Epithelial cell of esophagus (primary cell): Measurements from ENCODE around the gene SNX5.
A peak's percentile ranks its signal among the peaks of the same experiment; 100 is the strongest.

ENCODE experiments used
- DNase-seq: peaks from one replicate; pipeline ENCODE4 v3.0.0; 2010; ENCODE audit warnings: low read depth
- H3K4me3 ChIP-seq: 2 replicates; pipeline ENCODE4 v1.5.1; 2011; ENCODE audit warnings: mild to moderate bottlenecking, low read length, control low read depth
- TF ChIP-seq, protein P1 (sequence below): IDR thresholded peaks from 2 replicates; pipeline ENCODE4 v1.5.1; 2011; ENCODE audit warnings: low read depth, mild to moderate bottlenecking, low read length, control low read depth, inconsistent platforms; ENCODE audit not compliant: insufficient read depth; ENCODE audit errors: missing control alignments

SNX5 gene

DNA sequence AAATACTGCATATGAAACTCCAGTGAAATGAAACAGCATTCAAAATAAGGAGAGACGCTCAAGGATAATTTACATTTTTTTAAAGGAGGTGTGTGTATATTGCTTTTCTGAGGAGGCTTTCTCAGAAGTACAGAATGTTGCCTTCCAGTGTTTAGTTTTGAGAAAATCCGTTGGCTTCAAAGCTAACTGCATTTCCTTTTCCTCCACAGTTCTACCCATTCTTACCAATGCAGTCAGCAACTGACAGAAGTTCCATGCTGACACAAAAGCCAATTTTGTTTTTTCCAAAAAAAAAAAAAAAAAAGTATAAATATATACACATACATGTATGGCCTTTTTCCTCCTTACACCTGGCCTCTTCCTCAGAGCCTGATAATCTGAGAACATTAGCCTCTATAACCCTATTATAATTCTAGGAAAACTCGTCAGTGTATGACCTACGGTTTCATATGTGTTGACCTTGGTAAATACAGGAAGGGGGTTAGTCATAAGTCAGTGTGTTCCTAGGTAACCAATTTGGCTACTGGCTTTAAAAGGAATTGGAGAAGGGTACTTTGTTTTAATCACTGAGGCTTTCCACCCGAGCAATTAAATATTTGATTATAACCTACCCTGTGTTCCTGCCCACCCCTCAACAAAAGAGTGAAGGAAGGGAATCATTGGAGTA, 24.4 kb upstream of the SNX5 start:
- peak; percentile 41 for DNase-seq
- H3K4me3 ChIP-seq = no peak overlapping the region
- TF ChIP-seq, protein P1, sequence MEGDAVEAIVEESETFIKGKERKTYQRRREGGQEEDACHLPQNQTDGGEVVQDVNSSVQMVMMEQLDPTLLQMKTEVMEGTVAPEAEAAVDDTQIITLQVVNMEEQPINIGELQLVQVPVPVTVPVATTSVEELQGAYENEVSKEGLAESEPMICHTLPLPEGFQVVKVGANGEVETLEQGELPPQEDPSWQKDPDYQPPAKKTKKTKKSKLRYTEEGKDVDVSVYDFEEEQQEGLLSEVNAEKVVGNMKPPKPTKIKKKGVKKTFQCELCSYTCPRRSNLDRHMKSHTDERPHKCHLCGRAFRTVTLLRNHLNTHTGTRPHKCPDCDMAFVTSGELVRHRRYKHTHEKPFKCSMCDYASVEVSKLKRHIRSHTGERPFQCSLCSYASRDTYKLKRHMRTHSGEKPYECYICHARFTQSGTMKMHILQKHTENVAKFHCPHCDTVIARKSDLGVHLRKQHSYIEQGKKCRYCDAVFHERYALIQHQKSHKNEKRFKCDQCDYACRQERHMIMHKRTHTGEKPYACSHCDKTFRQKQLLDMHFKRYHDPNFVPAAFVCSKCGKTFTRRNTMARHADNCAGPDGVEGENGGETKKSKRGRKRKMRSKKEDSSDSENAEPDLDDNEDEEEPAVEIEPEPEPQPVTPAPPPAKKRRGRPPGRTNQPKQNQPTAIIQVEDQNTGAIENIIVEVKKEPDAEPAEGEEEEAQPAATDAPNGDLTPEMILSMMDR = no peak

DNA sequence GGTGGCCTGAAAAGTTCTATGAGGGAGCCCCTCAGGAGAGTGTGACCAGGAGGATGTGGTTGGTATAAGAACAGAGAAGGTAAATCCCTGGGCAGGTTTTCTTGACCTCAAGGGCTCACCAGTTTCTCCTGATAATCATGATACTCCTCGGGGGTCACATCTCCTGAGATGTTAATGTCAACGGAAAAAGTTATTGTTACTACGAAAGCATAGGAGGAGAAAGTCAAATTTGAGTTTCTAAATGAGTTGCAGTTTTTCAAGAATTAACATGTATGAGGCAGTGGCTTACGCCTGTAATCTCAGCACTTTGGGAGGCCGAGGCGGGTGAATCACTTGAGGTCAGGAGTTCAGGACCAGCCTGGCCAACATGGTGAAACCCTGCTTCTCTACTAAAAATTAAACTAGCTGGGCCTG, 23.6 kb upstream of the SNX5 start:
- no peak for DNase-seq
- TF ChIP-seq, protein P1 = no peak
- no peak overlapping the region for H3K4me3 ChIP-seq

DNA sequence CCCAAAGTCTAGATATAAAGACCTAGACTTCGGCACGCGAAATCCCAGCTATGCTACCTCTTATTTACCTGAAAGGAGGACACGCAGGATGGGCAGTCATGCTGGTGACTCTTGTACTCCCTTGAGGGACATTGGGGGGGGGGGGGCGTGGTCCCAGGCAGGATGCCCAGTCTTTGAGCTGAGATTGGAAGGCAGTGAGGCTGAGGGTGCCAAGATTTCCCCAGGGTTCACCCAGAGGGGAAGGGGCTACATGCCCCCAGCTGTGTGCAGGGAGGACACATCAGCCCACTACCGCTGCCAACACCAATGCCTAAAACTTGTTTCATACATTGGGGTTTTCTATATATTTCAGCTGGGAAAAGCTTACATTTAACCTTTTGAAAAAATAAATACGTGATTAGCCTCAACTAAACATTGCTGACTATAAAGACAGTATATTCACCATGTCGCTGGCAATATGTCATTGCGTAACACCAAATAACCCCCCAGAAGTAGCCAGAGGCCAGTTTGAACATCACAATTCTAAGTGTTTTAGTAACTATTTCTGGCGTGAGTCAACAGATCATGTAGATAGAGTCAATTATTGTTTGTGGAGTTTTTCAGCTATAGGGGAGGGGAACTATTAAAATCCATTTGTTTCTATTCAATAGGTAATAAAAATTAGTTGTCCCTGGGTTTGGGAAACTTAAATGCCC, 21.8 kb upstream of the SNX5 start:
- no peak for DNase-seq
- TF ChIP-seq, protein P1 = no peak
- H3K4me3 ChIP-seq = no peak overlapping the region

DNA sequence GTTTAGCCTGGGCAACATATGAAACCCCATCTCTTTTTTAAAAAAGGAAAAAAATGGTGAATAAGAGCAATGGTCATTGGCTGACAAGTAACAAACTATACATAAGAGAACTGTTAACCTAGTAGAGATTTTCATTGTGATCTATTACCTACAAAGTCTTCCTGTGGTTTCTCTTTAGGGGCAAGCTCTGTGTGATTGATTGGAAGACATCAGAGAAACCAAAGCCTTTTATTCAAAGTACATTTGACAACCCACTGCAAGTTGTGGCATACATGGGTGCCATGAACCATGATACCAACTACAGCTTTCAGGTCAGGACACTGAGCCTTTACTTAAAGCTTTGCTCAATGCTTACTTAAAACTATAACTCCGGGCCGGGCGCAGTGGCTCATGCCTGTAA, 19.4 kb upstream of the SNX5 start:
- TF ChIP-seq, protein P1 = no peak
- H3K4me3 ChIP-seq = no peak overlapping the region
- DNase-seq = no peak

DNA sequence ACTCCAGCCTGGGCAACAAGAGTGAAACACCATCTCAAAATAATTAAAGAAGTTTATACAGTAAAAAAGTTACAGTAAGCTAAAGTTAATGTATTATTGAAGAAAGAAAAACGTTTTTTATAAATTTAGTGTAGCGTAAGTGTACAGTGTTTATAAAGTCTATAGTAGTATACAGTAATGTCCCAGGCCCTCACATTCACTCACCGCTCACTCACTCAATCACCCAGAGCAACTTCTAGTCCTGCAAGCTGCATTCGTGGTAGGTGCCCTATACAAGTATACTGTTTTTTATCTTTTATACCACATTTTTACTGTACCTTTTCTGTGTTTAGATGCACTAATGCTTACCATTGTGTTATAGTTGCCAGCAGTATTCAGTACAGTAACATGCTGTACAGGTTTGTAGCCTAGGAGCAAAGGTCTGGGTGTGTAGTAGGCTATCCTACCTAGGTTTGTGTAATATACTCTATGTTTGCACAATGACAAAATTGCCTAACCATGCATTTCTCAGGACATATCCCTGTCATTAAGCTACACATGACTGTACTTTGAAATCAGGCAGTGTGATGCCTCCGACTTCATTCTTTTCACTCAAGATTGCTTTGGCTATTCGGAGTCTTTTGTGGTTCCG, 16.9 kb upstream of the SNX5 start:
- TF ChIP-seq, protein P1 = no peak
- H3K4me3 ChIP-seq = no peak overlapping the region
- DNase-seq = peak; percentile 49

DNA sequence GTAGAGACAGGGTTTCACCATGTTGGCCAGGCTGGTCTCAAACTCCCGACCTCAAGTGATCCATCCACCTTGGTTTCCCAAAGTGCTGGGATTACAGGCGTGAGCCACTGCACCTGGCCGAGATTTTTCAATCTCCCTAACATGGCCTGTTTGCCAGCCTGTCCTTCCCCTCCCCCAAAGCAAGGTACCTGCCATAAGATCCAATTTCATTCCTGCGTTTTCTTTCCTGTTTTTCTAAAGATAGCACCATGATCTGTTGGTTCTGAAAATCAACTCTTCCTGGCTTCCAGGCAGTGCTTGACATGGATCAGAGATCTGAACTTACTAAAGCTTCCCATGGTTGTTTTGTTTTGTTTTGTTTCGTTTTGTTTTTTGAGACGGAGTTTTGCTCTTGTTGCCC, 7.7 kb upstream of the SNX5 start:
- no peak overlapping the region for H3K4me3 ChIP-seq
- TF ChIP-seq, protein P1 = no peak
- no peak for DNase-seq
